Measurements from ENCODE around the gene RTN4RL1. TPM values are rescaled to one million over a fixed set of nuclear protein-coding genes. Genes with fewer than 3 reads are reported as not detected.

The RTN4RL1 gene
- total RNA-seq, 1 donor from 2014 or later: 50.3 TPM

DNA sequence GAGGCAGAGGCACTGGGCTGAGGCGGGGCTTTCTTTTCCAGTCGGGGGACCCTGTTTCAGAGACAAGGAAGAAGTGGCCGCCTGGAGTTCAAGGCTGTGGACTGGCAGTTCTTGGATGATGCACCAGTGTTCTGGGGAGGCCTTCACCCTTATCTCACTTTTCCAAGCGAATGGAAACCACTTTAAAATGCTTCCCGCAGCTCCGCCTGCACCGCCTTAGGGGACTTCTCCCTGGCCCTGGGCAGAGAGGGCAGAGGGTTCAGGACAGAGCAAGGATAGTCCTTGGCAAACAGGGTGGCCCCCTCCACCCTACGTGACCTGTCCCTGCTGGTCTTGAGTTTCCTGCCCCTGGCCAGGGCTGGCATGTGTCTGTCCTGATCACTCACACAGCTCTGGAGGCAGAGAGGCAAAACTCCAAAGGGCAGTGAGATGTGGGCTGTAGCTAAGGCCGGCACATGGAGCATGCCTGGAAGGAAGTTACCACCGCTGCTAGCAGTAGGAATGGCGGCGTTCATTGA lies 20.6 kb downstream of the RTN4RL1 start:
- no peak overlapping the region for H3K27ac Mint-ChIP-seq (ENCODE audit: unreplicated experiment)
- no peak overlapping the region for H3K4me3 Mint-ChIP-seq (ENCODE audit: unreplicated experiment)
- H3K27me3 Mint-ChIP-seq (ENCODE audit: unreplicated experiment): peaks cover 8% of the 10 kb centered on the region
- DNase-seq: no peak
- H3K4me1 Mint-ChIP-seq (ENCODE audit: low read depth, unreplicated experiment): peaks cover 14% of the 10 kb centered on the region
- peaks cover 7% of the 10 kb centered on the region for H3K9me3 Mint-ChIP-seq (ENCODE audit: unreplicated experiment)
- TF ChIP-seq CTCF (IDR thresholded peaks at IDR 0.05; ENCODE audit: partially characterized antibody, unreplicated experiment): no peak
- H3K36me3 Mint-ChIP-seq (ENCODE audit: unreplicated experiment): no peaks in the 10 kb centered on the region

GRCh38 chr17:2003525-2003924 lies 21.6 kb downstream of the RTN4RL1 start:
- peaks cover 15% of the 10 kb centered on the region for H3K27me3 Mint-ChIP-seq (ENCODE audit: unreplicated experiment)
- peak overlapping the region; percentile 93 for H3K27ac Mint-ChIP-seq (ENCODE audit: unreplicated experiment)
- H3K4me3 Mint-ChIP-seq (ENCODE audit: unreplicated experiment): no peak overlapping the region
- no peak for DNase-seq
- H3K9me3 Mint-ChIP-seq (ENCODE audit: unreplicated experiment): peaks cover 14% of the 10 kb centered on the region
- H3K36me3 Mint-ChIP-seq (ENCODE audit: unreplicated experiment): no peaks in the 10 kb centered on the region
- peaks cover 20% of the 10 kb centered on the region for H3K4me1 Mint-ChIP-seq (ENCODE audit: low read depth, unreplicated experiment)
- no peak for TF ChIP-seq CTCF (IDR thresholded peaks at IDR 0.05; ENCODE audit: partially characterized antibody, unreplicated experiment)

- DNase-seq: no peak
- peak overlapping the region; percentile 93 for H3K27ac Mint-ChIP-seq (ENCODE audit: unreplicated experiment)
- no peak for TF ChIP-seq CTCF (IDR thresholded peaks at IDR 0.05; ENCODE audit: partially characterized antibody, unreplicated experiment)
These were observed 22.3 kb downstream of the RTN4RL1 start for GRCh38 chr17:2002767-2003329.

DNA sequence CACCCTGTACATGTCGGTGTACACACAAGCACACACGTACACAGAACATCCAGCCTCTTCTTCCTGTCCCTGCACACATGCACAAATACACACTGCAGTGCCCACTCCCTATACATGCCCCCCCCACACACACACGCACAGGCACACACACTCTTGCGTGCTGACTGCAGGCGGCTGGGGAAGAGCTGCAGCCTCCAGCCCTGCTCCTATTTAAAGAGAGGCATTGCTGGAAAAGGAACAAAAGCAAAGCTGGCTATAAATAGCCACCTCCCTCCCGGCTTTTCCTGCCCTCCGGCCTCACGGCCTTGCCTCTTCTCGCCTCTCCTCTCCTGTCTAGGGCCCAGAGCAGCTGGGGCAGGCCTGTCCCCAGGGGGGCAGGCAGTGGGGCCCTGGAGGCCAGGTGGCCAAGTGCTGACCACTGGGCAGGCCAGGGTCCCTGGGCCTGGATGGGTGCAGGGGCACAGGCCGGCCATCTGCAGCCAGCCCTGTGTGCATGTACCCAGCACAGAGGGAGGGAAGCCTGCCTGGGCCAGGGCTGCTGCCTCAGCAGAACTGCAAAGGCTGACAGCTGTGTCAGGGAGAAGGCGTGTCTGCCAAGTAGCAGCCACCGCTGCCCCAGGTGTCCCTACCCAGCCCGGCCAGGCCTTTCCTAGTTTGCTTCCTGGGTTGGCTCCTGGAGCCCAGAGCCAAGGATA lies 25.4 kb downstream of the RTN4RL1 start:
- TF ChIP-seq CTCF (IDR thresholded peaks at IDR 0.05; ENCODE audit: partially characterized antibody, unreplicated experiment): no peak
- Mint-ChIP-seq H3K4me1 (ENCODE audit: low read depth, unreplicated experiment) (peaks cover 42% of the 10 kb centered on the region), H3K27ac (ENCODE audit: unreplicated experiment) (peak overlapping the region; percentile 100), H3K36me3 (ENCODE audit: unreplicated experiment) (no peaks in the 10 kb centered on the region), H3K9me3 (ENCODE audit: unreplicated experiment) (peaks cover 24% of the 10 kb centered on the region), H3K27me3 (ENCODE audit: unreplicated experiment) (peaks cover 30% of the 10 kb centered on the region), H3K4me3 (ENCODE audit: unreplicated experiment) (peak overlapping the region; percentile 85)
- DNase-seq: peak; percentile 77

More at GRCh38 chr17:2002767-2003329, 22.3 kb downstream of the RTN4RL1 start:
- Mint-ChIP-seq H3K9me3 (ENCODE audit: unreplicated experiment) (peaks cover 14% of the 10 kb centered on the region), H3K27me3 (ENCODE audit: unreplicated experiment) (peaks cover 15% of the 10 kb centered on the region), H3K36me3 (ENCODE audit: unreplicated experiment) (no peaks in the 10 kb centered on the region), H3K4me3 (ENCODE audit: unreplicated experiment) (no peak overlapping the region), H3K4me1 (ENCODE audit: low read depth, unreplicated experiment) (peaks cover 20% of the 10 kb centered on the region)

Measured in glutamatergic neuron (in vitro differentiated cells).